ENCODE data around the gene SLC26A9. TPM values are rescaled to one million over a fixed set of nuclear protein-coding genes. Genes with fewer than 3 reads are reported as not detected.

The SLC26A9 gene
- total RNA-seq, 1 experiment from 2014 or later: not detected

DNA sequence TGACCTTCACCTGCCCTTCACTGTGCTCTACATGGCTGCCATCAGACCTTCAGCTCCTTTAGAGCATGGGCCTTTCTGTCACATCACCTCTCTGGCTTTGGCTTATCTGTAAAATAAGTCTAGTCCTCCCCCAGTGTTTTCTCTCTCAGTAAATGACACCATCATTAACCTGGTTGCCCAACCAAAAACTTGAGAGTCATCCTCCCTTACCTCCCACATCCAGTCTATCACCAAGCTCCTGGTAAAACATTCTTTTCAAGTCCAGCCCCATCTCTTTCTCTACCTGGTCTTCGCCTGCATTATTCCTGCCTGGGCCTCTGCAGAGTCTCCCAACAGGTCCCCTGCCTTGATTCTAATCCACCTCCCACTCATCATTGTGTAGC lies 13.1 kb downstream of the SLC26A9 start:
- CTCF ChIA-PET: no interaction called here
- TF ChIP-seq, protein P1, sequence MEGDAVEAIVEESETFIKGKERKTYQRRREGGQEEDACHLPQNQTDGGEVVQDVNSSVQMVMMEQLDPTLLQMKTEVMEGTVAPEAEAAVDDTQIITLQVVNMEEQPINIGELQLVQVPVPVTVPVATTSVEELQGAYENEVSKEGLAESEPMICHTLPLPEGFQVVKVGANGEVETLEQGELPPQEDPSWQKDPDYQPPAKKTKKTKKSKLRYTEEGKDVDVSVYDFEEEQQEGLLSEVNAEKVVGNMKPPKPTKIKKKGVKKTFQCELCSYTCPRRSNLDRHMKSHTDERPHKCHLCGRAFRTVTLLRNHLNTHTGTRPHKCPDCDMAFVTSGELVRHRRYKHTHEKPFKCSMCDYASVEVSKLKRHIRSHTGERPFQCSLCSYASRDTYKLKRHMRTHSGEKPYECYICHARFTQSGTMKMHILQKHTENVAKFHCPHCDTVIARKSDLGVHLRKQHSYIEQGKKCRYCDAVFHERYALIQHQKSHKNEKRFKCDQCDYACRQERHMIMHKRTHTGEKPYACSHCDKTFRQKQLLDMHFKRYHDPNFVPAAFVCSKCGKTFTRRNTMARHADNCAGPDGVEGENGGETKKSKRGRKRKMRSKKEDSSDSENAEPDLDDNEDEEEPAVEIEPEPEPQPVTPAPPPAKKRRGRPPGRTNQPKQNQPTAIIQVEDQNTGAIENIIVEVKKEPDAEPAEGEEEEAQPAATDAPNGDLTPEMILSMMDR (IDR thresholded peaks at IDR 0.05): no peak
- TF ChIP-seq, protein P2, sequence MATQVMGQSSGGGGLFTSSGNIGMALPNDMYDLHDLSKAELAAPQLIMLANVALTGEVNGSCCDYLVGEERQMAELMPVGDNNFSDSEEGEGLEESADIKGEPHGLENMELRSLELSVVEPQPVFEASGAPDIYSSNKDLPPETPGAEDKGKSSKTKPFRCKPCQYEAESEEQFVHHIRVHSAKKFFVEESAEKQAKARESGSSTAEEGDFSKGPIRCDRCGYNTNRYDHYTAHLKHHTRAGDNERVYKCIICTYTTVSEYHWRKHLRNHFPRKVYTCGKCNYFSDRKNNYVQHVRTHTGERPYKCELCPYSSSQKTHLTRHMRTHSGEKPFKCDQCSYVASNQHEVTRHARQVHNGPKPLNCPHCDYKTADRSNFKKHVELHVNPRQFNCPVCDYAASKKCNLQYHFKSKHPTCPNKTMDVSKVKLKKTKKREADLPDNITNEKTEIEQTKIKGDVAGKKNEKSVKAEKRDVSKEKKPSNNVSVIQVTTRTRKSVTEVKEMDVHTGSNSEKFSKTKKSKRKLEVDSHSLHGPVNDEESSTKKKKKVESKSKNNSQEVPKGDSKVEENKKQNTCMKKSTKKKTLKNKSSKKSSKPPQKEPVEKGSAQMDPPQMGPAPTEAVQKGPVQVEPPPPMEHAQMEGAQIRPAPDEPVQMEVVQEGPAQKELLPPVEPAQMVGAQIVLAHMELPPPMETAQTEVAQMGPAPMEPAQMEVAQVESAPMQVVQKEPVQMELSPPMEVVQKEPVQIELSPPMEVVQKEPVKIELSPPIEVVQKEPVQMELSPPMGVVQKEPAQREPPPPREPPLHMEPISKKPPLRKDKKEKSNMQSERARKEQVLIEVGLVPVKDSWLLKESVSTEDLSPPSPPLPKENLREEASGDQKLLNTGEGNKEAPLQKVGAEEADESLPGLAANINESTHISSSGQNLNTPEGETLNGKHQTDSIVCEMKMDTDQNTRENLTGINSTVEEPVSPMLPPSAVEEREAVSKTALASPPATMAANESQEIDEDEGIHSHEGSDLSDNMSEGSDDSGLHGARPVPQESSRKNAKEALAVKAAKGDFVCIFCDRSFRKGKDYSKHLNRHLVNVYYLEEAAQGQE (IDR thresholded peaks at IDR 0.05; ENCODE audit: insufficient read depth in 1 of 2, low read depth in 2 of 2, low read length in 1 of 2): no peak
- TF ChIP-seq SIN3A (IDR thresholded peaks at IDR 0.05; ENCODE audit: borderline replicate concordance, insufficient read depth, low read depth, low read length): no peak
- in situ Hi-C loops (cut with HindIII; ENCODE audit: low pct_unique_long_range_greater_than_20kb, low sequenced_read_pairs) (no loop called here), intact Hi-C loops (cut with micrococcal nuclease; ENCODE audit: unreplicated experiment) (no loop called here)
- Histone ChIP-seq H3K36me3 (ENCODE audit: control insufficient read depth, insufficient read depth, low read length) (no peaks in the 10 kb centered on the region), H3K4me1 (ENCODE audit: control insufficient read depth, insufficient read depth, low read length) (peaks cover 6% of the 10 kb centered on the region; the same call in 1 of the 2 replicates), H3K4me3 (ENCODE audit: low read depth in 2 of 2, low read length in 2 of 2) (no peak overlapping the region), H3K27ac (ENCODE audit: low read length) (no peak overlapping the region), H3K27me3 (ENCODE audit: control insufficient read depth, insufficient read depth, low read length) (peaks cover 2% of the 10 kb centered on the region), H3K9me3 (ENCODE audit: control insufficient read depth, insufficient read depth, low read depth, low read length) (no peaks in the 10 kb centered on the region)
- ATAC-seq (no peak), DNase-seq (ENCODE audit: low read depth, low spot score) (no peak)
- BruUV-seq (replicated peaks): no TSS peak
- POLR2A ChIA-PET: no interaction called here

DNA sequence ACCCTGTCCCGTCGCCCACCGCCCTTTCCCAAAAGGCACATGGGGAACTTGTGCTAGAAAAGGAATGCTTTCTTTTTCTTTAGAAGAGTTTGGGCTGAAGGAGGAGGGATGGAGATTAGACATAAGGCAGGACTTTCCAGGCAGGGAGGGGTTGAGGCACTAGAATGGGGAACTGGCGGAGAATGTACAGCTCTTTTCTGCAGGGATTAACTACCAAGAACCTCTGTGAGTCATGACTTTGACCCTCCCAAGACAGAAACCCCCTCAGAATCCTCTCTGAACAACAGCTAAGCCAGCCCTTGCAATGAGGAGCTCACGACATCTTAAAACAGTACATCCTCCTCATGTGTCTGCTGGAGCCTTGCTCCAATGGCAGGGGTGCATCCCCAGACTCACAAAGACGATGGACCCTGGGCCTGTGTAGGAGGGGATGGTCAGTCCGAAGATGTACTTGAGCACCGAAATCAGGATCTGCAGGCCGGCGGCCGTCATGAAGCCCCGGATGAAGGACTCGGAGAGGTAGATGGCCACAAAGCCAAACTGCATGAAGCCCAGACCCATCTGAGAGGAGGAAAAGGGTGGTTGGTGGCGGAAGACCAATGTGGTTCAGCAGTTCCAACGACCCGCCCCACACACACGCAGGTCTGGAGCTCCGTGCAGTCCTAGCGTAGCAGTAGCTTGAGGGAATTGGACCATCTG lies 13.6 kb downstream of the SLC26A9 start:
- DNase-seq (ENCODE audit: low read depth, low spot score): no peak
- no peaks in the 10 kb centered on the region for H3K9me3 ChIP-seq (ENCODE audit: control insufficient read depth, insufficient read depth, low read depth, low read length)
- peaks cover 6% of the 10 kb centered on the region; the same call in 1 of the 2 replicates for H3K4me1 ChIP-seq (ENCODE audit: control insufficient read depth, insufficient read depth, low read length)
- H3K27ac ChIP-seq (ENCODE audit: low read length): no peak overlapping the region
- in situ Hi-C loops (cut with HindIII; ENCODE audit: low pct_unique_long_range_greater_than_20kb, low sequenced_read_pairs) (no loop called here), intact Hi-C loops (cut with micrococcal nuclease; ENCODE audit: unreplicated experiment) (no loop called here)
- POLR2A ChIA-PET: no interaction called here
- CTCF ChIA-PET: interaction anchor here (1.9 kb wide), 1 partner anchor 47 kb away, joined by 5 read pairs; no protein-coding TSS in a partner anchor
- peaks cover 2% of the 10 kb centered on the region for H3K27me3 ChIP-seq (ENCODE audit: control insufficient read depth, insufficient read depth, low read length)
- H3K36me3 ChIP-seq (ENCODE audit: control insufficient read depth, insufficient read depth, low read length): no peaks in the 10 kb centered on the region
- BruUV-seq (replicated peaks): no TSS peak
- H3K4me3 ChIP-seq (ENCODE audit: low read depth in 2 of 2, low read length in 2 of 2): no peak overlapping the region
- TF ChIP-seq SIN3A (IDR thresholded peaks at IDR 0.05; ENCODE audit: borderline replicate concordance, insufficient read depth, low read depth, low read length): no peak
- TF ChIP-seq, protein P1 (IDR thresholded peaks at IDR 0.05): no peak
- TF ChIP-seq, protein P2 (IDR thresholded peaks at IDR 0.05; ENCODE audit: insufficient read depth in 1 of 2, low read depth in 2 of 2, low read length in 1 of 2): no peak
- TF ChIP-seq POLR2AphosphoS5 (IDR thresholded peaks at IDR 0.05; ENCODE audit: low read depth, low read length): no peak
- no peak for TF ChIP-seq TCF7L2 (IDR thresholded peaks at IDR 0.05; ENCODE audit: low read depth, low read length)
- ATAC-seq: no peak
